G401 (cell line): ENCODE results near the gene BTG2. TPM values are rescaled to one million over a fixed set of nuclear protein-coding genes. Genes with fewer than 3 reads are reported as not detected.
A peak's percentile ranks its signal among the peaks of the same experiment; 100 is the strongest.

ENCODE experiments used
- DNase-seq: peaks from one replicate; pipeline ENCODE4 v3.0.0-alpha.2; 2015; ENCODE audit warnings: low spot score
- in situ Hi-C: cut with HindIII; loops from 2 replicates; pipeline ENCODE4 v1.10.0; 2016; ENCODE audit warnings: low sequenced_read_pairs, mixed read lengths
- total RNA-seq: library from RNA; depleted of rRNA; stranded (reverse); fragments of >200 nt; shearing (Covaris generic); gene quantifications from 2 replicates; pipeline ENCODE4 v1.2.3, GENCODE V29; 2014

BTG2 gene
- total RNA-seq, 1 experiment from 2014 or later, result 12.7 TPM

GRCh38 chr1:203274603-203275381 lies 30.5 kb upstream of the BTG2 start:
- DNase-seq, result peak; percentile 96
- in situ Hi-C loops, result loop anchor here (25.0 kb wide), 1 partner anchor 88 kb away; the partner anchor contains the start of gene FMOD

GRCh38 chr1:203275656-203276272 lies 29.6 kb upstream of the BTG2 start:
- in situ Hi-C loops, result no loop called here
- DNase-seq, result no peak

- DNase-seq, result no peak
- in situ Hi-C loops, result no loop called here
Measured at GRCh38 chr1:203276408-203276807, 28.9 kb upstream of the BTG2 start.

- DNase-seq, result no peak
- in situ Hi-C loops, result no loop called here
Measured at GRCh38 chr1:203276916-203277545, 28.3 kb upstream of the BTG2 start.

- in situ Hi-C loops, result no loop called here
- DNase-seq, result peak; percentile 92
Measured at GRCh38 chr1:203278082-203278884, 27.0 kb upstream of the BTG2 start.

GRCh38 chr1:203278885-203279406 lies 26.4 kb upstream of the BTG2 start:
- in situ Hi-C loops, result no loop called here

GRCh38 chr1:203280061-203280460 lies 25.3 kb upstream of the BTG2 start:
- in situ Hi-C loops, result no loop called here
- no peak for DNase-seq

More at GRCh38 chr1:203278885-203279406, 26.4 kb upstream of the BTG2 start:
- no peak for DNase-seq

GRCh38 chr1:203281033-203281432 lies 24.3 kb upstream of the BTG2 start:
- no peak for DNase-seq
- in situ Hi-C loops, result no loop called here

- in situ Hi-C loops, result no loop called here
- DNase-seq, result no peak
Measured at GRCh38 chr1:203281851-203282661, 23.3 kb upstream of the BTG2 start.

- in situ Hi-C loops, result no loop called here
- peak; percentile 80 for DNase-seq
Measured at GRCh38 chr1:203282720-203283542, 22.4 kb upstream of the BTG2 start.

GRCh38 chr1:203283597-203283996 lies 21.7 kb upstream of the BTG2 start:
- in situ Hi-C loops, result no loop called here
- DNase-seq, result no peak

- in situ Hi-C loops, result no loop called here
- DNase-seq, result no peak
Measured at GRCh38 chr1:203284411-203285123, 20.8 kb upstream of the BTG2 start.

GRCh38 chr1:203286161-203286984 lies 18.9 kb upstream of the BTG2 start:
- in situ Hi-C loops, result no loop called here
- DNase-seq, result peak; percentile 78

GRCh38 chr1:203287109-203287893 lies 18.0 kb upstream of the BTG2 start:
- in situ Hi-C loops, result no loop called here
- no peak for DNase-seq

- no peak for DNase-seq
- in situ Hi-C loops, result no loop called here
Measured at GRCh38 chr1:203287898-203288297, 17.4 kb upstream of the BTG2 start.

GRCh38 chr1:203288400-203288799 lies 16.9 kb upstream of the BTG2 start:
- in situ Hi-C loops, result no loop called here
- DNase-seq, result no peak
